ENCODE data around the gene SLC39A11. TPM values are rescaled to one million over a fixed set of nuclear protein-coding genes. Genes with fewer than 3 reads are reported as not detected.

The SLC39A11 gene
- total and polyA plus RNA-seq, 4 donors = 9.3 to 49.3 (median 24.7) TPM

DNA sequence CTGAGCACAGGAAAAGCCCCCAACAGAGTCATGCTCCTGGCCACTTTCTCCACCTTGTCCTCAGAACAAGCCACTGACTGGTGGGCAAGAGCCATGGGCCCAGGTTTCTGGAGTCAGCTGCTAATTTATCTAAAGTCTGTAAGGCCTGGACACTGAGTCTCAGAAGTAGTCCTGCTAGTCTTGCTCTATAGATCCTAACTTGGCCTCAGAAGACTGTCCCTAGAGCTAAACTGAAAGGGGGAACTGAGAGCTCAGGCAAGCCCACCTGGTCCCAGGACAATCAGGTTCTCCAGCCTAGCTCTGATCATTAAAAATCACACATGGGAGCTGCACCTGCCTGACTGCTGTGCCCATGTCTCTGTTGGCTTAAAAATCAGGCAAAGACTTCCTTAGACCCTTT is 485.8 kb downstream of the SLC39A11 start:
- Histone ChIP-seq H3K27me3 (ENCODE audit: control insufficient read depth in 3 of 3, insufficient read depth in 3 of 3, low read length in 2 of 3) (no peaks in the 10 kb centered on the region), H3K9me3 (ENCODE audit: control insufficient read depth in 4 of 4, insufficient read depth in 3 of 4, low read length in 3 of 4) (peaks cover 0 to 8% (median under 1%) of the 10 kb centered on the region in 4 donors), H3K9ac (ENCODE audit: insufficient read depth in 1 of 2, low read length in 2 of 2) (no peak overlapping the region), H3K4me1 (ENCODE audit: control insufficient read depth in 5 of 5, insufficient read depth in 5 of 5, low read length in 5 of 5) (peaks cover 0 to 1% (median 0%) of the 10 kb centered on the region in 5 donors), H3K36me3 (ENCODE audit: control insufficient read depth in 4 of 4, insufficient read depth in 4 of 4, low read length in 4 of 4) (no peaks in the 10 kb centered on the region), H3K4me3 (no peak overlapping the region), H3K27ac (ENCODE audit: low read depth in 1 of 2, low read length in 1 of 2) (no peak overlapping the region)
- TF ChIP-seq, protein P1, sequence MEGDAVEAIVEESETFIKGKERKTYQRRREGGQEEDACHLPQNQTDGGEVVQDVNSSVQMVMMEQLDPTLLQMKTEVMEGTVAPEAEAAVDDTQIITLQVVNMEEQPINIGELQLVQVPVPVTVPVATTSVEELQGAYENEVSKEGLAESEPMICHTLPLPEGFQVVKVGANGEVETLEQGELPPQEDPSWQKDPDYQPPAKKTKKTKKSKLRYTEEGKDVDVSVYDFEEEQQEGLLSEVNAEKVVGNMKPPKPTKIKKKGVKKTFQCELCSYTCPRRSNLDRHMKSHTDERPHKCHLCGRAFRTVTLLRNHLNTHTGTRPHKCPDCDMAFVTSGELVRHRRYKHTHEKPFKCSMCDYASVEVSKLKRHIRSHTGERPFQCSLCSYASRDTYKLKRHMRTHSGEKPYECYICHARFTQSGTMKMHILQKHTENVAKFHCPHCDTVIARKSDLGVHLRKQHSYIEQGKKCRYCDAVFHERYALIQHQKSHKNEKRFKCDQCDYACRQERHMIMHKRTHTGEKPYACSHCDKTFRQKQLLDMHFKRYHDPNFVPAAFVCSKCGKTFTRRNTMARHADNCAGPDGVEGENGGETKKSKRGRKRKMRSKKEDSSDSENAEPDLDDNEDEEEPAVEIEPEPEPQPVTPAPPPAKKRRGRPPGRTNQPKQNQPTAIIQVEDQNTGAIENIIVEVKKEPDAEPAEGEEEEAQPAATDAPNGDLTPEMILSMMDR (IDR thresholded peaks at IDR 0.05; ENCODE audit: control extremely low read depth, extremely low read depth) = no peak
- ATAC-seq (ENCODE audit: insufficient read depth, low FRiP score) (no peak), DNase-seq (no peak)

DNA sequence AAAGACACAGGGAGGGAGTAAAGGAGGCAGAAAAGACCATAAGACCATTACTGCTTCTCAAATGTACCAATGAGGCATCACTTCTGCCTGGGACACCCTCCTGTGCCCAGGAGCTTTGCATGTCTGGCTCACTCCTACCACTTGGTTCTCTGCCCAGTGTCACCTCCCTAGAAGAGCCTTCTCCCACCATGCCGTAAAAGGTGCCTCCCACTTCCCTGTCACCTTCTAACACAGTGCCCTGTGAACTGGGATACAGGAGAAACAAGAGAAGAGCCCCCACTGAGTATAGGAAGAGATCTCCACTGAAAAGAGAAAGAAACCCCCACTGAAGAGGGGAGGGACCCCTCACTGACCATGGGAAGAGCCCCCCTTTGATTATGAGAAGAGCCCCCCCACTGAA is 486.9 kb downstream of the SLC39A11 start:
- Histone ChIP-seq H3K9ac (ENCODE audit: insufficient read depth in 1 of 2, low read length in 2 of 2) (no peak overlapping the region), H3K36me3 (ENCODE audit: control insufficient read depth in 4 of 4, insufficient read depth in 4 of 4, low read length in 4 of 4) (no peaks in the 10 kb centered on the region), H3K27ac (ENCODE audit: low read depth in 1 of 2, low read length in 1 of 2) (no peak overlapping the region), H3K9me3 (ENCODE audit: control insufficient read depth in 4 of 4, insufficient read depth in 3 of 4, low read length in 3 of 4) (peaks cover 0 to 8% (median 1%) of the 10 kb centered on the region in 4 donors), H3K27me3 (ENCODE audit: control insufficient read depth in 3 of 3, insufficient read depth in 3 of 3, low read length in 2 of 3) (no peaks in the 10 kb centered on the region), H3K4me3 (no peak overlapping the region), H3K4me1 (ENCODE audit: control insufficient read depth in 5 of 5, insufficient read depth in 5 of 5, low read length in 5 of 5) (peaks cover 0 to 1% (median 0%) of the 10 kb centered on the region in 5 donors)
- 64 to 70% methylated on average over 1 of the region's 1 CpG for WGBS, 2 donors
- DNase-seq (no peak), ATAC-seq (ENCODE audit: insufficient read depth, low FRiP score) (no peak)
- TF ChIP-seq, protein P1 (IDR thresholded peaks at IDR 0.05; ENCODE audit: control extremely low read depth, extremely low read depth) = no peak

DNA sequence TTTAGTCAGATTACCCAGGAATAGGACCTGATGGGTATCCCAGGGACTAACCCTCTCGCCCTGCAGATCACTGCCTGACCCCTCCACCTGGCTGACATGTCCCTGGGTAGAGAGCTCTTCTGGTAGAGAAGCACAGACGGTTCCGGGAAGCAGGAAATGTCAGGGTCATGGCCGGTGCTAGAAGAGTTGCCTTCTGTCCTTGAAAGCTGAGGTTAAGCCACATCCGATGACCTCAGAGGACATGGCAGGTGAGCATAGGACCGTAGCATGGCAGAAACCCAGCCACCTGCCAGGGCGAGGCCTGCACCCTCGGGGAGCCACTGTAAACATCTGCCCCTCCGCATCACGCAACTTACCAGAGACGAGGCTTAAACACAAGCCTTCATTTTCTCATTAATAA is 488.0 kb downstream of the SLC39A11 start:
- Histone ChIP-seq H3K9me3 (ENCODE audit: control insufficient read depth in 4 of 4, insufficient read depth in 3 of 4, low read length in 3 of 4) (peaks cover 0 to 8% (median 1%) of the 10 kb centered on the region in 4 donors), H3K27ac (ENCODE audit: low read depth in 1 of 2, low read length in 1 of 2) (no peak overlapping the region), H3K9ac (ENCODE audit: insufficient read depth in 1 of 2, low read length in 2 of 2) (no peak overlapping the region), H3K4me3 (no peak overlapping the region), H3K4me1 (ENCODE audit: control insufficient read depth in 5 of 5, insufficient read depth in 5 of 5, low read length in 5 of 5) (peaks cover 0 to 3% (median 0%) of the 10 kb centered on the region in 5 donors), H3K36me3 (ENCODE audit: control insufficient read depth in 4 of 4, insufficient read depth in 4 of 4, low read length in 4 of 4) (no peaks in the 10 kb centered on the region), H3K27me3 (ENCODE audit: control insufficient read depth in 3 of 3, insufficient read depth in 3 of 3, low read length in 2 of 3) (no peaks in the 10 kb centered on the region)
- no peak for DNase-seq
- 74 to 85% methylated on average over 11 of the region's 11 CpGs for WGBS, 2 donors
- TF ChIP-seq, protein P1 (IDR thresholded peaks at IDR 0.05; ENCODE audit: control extremely low read depth, extremely low read depth) = no peak
- no peak for ATAC-seq (ENCODE audit: insufficient read depth, low FRiP score)

All from lung (tissue), 12 donors.